K562 (cell line): ENCODE data around the gene LCN1.

Experiments used
- JUND ChIP-seq, 2 experiments: IDR thresholded peaks; 2 replicates in 1 of 2; 3 replicates in 1 of 2; pipeline ENCODE4 v1.6.1; 2011; ENCODE audit warnings: borderline replicate concordance in 2 of 2, low read depth in 2 of 2, low read length in 2 of 2, improper control_type of control experiment in 1 of 2, missing biosample characterization in 1 of 2, missing genetic modification characterization in 1 of 2, missing genetic modification reagents in 1 of 2
- KLF6 ChIP-seq: fragments of 250-450 bp; sonication (Bioruptor Pico); IDR thresholded peaks from 2 replicates; pipeline ENCODE4 v1.4.0; 2020; ENCODE audit warnings: mild to moderate bottlenecking, moderate library complexity, borderline replicate concordance
- MEF2D ChIP-seq: conservative IDR thresholded peaks from 2 replicates; pipeline ENCODE4 v1.6.1; 2016; ENCODE audit warnings: low read depth, missing genetic modification characterization, missing compliant biosample characterization
- NFIC ChIP-seq: fragments of 450-650 bp; IDR thresholded peaks from 2 replicates; pipeline ENCODE4 v1.6.1; 2017; ENCODE audit warnings: mild to moderate bottlenecking, inconsistent platforms
- RFX1 ChIP-seq: fragments of 450-650 bp; IDR thresholded peaks from 2 replicates; pipeline ENCODE4 v1.6.1; 2016; ENCODE audit warnings: mild to moderate bottlenecking, moderate library complexity
- SIN3A ChIP-seq, 2 experiments: fragments of 150-350 bp in 1 of 2; IDR thresholded peaks; 2 replicates each; pipeline ENCODE4 v1.6.1; 2011 to 2016; ENCODE audit warnings: borderline replicate concordance in 2 of 2, low read depth in 2 of 2, low read length in 2 of 2, mild to moderate bottlenecking in 2 of 2, moderate library complexity in 2 of 2; ENCODE audit not compliant: control insufficient read depth in 1 of 2
- SMARCA5 ChIP-seq: fragments of 450-650 bp; IDR thresholded peaks from 2 replicates; pipeline ENCODE4 v1.6.1; 2016
- TF ChIP-seq, protein P1 (sequence below): sonication (generic); formaldehyde crosslinking; IDR thresholded peaks from 2 replicates; pipeline ENCODE4 v1.4.0; 2020; ENCODE audit warnings: mild to moderate bottlenecking, missing genetic modification reagents

DNA sequence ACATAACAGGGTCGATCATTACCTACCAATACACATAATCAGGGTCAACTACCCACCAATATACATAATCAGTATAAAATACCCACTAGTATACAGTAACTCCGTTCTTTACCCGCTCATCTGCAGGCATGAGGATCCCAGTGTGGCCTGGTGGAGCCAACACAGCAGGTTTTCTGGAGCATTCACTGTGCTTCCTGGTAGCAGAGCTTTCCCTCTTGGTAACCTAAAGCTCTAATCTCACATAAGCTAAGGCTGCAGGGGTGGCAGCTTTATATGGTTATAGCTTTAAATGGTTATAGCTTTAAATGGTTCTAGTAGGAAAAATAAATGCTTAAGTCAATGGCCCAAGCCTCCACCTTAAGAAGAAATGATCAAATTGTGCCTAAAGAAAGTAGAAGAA, 11.9 kb downstream of the LCN1 start:
- TF ChIP-seq SMARCA5, result no peak
- TF ChIP-seq KLF6, result no peak
- no peak for TF ChIP-seq NFIC
- TF ChIP-seq JUND (IDR thresholded peaks at IDR 0.05; ENCODE audit: borderline replicate concordance, low read depth, low read length), result no peak
- no peak for TF ChIP-seq JUND (tag; IDR thresholded peaks at IDR 0.05; ENCODE audit: borderline replicate concordance, low read depth, low read length)
- no peak for TF ChIP-seq SIN3A (IDR thresholded peaks at IDR 0.05; ENCODE audit: borderline replicate concordance in 2 of 2, control insufficient read depth in 1 of 2, low read depth in 2 of 2, low read length in 2 of 2)
- TF ChIP-seq, protein P1, sequence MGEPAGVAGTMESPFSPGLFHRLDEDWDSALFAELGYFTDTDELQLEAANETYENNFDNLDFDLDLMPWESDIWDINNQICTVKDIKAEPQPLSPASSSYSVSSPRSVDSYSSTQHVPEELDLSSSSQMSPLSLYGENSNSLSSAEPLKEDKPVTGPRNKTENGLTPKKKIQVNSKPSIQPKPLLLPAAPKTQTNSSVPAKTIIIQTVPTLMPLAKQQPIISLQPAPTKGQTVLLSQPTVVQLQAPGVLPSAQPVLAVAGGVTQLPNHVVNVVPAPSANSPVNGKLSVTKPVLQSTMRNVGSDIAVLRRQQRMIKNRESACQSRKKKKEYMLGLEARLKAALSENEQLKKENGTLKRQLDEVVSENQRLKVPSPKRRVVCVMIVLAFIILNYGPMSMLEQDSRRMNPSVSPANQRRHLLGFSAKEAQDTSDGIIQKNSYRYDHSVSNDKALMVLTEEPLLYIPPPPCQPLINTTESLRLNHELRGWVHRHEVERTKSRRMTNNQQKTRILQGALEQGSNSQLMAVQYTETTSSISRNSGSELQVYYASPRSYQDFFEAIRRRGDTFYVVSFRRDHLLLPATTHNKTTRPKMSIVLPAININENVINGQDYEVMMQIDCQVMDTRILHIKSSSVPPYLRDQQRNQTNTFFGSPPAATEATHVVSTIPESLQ, result no peak
- no peak for TF ChIP-seq MEF2D (tag)
- no peak for TF ChIP-seq RFX1
